Mucosa of descending colon (tissue), 3 donors: ENCODE results near the gene COX4I1. TPM values are rescaled to one million over a fixed set of nuclear protein-coding genes. Genes with fewer than 3 reads are reported as not detected.

Experiments
- ATAC-seq: fragments of 200-7000 bp; cut with Tn5 transposase; one replicate; pipeline ENCODE4 v1.9.1; 2020; ENCODE audit warnings: mild to moderate bottlenecking, moderate library complexity
- DNase-seq, 3 donors: peaks; one replicate each; pipeline ENCODE4 v3.0.0-alpha.2; 2020
- H3K36me3 ChIP-seq: fragments of 200-600 bp; one replicate; pipeline ENCODE4 v1.8.0; 2021; ENCODE audit warnings: low read depth, mild to moderate bottlenecking
- H3K4me1 ChIP-seq: fragments of 200-600 bp; one replicate; pipeline ENCODE4 v1.8.0; 2021; ENCODE audit warnings: low read depth, mild to moderate bottlenecking
- H3K4me3 ChIP-seq: fragments of 200-600 bp; one replicate; pipeline ENCODE4 v1.8.0; 2021; ENCODE audit warnings: mild to moderate bottlenecking
- H3K9me3 ChIP-seq: fragments of 200-600 bp; one replicate; pipeline ENCODE4 v1.8.0; 2021; ENCODE audit warnings: mild to moderate bottlenecking
- intact Hi-C, 2 donors: fragments of 100-400 bp; cut with DNase I in 1 of 2; cut with micrococcal nuclease in 1 of 2; formaldehyde crosslinking; loops; one replicate each; pipeline versions ENCODE4 v1.11.0 to v1.11.1; 2022; cut with DNase I, micrococcal nuclease
- total RNA-seq, 3 donors: library from RNA; stranded (reverse); fragmentation: NEBNext Ultra II Directional in 2 of 3; extraction: Animal tissue kit (Norgen Biotek cat#: 25700) in 2 of 3; gene quantifications; one replicate each; pipeline versions ENCODE4 v1.2.1 to v1.2.4, GENCODE V29; 2021 to 2023
- TF ChIP-seq, protein P1 (sequence below): fragments of 200-600 bp; IDR thresholded peaks from one replicate; pipeline ENCODE4 v1.8.0; 2022; ENCODE audit warnings: antibody characterized with exemption, mild to moderate bottlenecking
- donor health status: DM: no; HTN: no; CAD: no; lungs with moderate emphysema.
- donor health status: DM: no; HTN: no; CAD: no.
- donor health status: DM: no; HTN: yes; CAD: no.

COX4I1 gene
- total RNA-seq, 3 donors from 2014 or later: 793 to 1,140 (median 1,020) TPM

DNA sequence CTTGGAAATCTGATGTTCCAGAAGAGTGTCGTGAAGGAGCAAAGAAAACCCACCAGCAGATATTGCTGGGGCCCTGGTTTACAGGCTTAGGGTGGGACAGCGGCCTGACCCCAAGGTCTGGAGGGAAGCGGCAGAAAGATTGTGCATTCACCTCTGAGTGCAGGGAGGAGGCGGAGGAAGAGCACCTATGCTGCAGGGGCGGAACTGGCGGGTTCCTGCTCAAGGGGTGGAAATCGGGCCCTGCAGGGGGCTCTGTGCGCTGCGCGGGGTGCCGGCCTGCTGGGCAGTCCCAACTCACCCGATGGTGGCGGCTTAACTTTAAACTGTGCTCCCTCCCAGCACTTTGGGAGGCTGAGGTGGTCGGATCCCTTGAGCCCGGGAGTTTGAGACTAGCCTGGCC is 47.5 kb downstream of the COX4I1 start:
- DNase-seq (no peak), ATAC-seq (no peak)
- no peaks in the 10 kb centered on the region for H3K36me3 ChIP-seq
- TF ChIP-seq, protein P1, sequence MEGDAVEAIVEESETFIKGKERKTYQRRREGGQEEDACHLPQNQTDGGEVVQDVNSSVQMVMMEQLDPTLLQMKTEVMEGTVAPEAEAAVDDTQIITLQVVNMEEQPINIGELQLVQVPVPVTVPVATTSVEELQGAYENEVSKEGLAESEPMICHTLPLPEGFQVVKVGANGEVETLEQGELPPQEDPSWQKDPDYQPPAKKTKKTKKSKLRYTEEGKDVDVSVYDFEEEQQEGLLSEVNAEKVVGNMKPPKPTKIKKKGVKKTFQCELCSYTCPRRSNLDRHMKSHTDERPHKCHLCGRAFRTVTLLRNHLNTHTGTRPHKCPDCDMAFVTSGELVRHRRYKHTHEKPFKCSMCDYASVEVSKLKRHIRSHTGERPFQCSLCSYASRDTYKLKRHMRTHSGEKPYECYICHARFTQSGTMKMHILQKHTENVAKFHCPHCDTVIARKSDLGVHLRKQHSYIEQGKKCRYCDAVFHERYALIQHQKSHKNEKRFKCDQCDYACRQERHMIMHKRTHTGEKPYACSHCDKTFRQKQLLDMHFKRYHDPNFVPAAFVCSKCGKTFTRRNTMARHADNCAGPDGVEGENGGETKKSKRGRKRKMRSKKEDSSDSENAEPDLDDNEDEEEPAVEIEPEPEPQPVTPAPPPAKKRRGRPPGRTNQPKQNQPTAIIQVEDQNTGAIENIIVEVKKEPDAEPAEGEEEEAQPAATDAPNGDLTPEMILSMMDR: no peak
- no peaks in the 10 kb centered on the region for H3K9me3 ChIP-seq
- peaks cover 6% of the 10 kb centered on the region for H3K4me1 ChIP-seq
- no peak overlapping the region for H3K4me3 ChIP-seq
- intact Hi-C loops: no loop called here

DNA sequence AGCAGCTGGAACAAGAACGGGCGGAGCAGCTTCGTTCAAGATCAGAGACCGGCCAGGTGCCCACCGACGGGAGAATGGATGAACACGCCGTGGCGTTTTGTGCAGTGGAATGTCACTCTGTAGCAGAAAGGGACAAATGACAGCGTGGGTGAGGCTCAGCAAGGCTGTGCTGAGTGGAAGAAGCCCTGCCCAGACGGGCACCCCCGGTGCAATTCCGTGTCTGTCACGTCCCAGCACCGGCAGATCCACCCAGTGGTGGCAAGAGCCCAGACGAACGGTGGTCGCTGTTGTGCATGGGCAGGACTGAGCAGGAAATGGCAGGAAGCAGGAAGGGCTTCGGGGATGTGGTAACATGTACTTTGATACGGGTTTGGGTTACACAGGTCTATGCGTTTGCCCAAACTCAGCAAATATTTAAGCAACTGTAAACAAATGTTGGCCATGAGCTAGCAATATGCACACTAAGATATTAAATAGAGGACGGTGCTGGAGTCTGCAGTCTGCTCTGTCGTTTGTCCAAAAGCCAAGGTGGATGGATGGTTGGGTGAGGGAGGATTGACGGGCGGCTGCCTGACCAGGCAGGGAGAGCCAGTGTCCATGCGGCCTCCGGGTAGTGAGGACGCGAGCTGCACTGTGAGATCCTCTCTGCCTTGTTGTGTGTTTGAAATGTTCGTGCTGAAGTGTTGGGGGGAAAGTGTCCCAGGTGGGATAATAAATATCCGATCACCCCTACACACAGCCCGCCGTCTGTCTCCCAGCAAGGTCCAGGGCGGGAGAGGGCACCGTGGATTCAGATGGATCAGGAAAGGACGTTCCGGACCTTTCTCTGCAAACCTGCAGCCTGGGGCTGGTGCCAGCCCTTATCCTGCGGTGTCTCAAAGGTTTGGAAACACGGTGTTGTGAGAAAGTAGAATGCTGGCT is 48.4 kb downstream of the COX4I1 start:
- H3K4me3 ChIP-seq: no peak overlapping the region
- peak in 1 of 3 donors; percentile 34 for DNase-seq
- intact Hi-C loops: no loop called here
- H3K9me3 ChIP-seq: no peaks in the 10 kb centered on the region
- TF ChIP-seq, protein P1: no peak
- no peaks in the 10 kb centered on the region for H3K36me3 ChIP-seq
- peaks cover 6% of the 10 kb centered on the region for H3K4me1 ChIP-seq
- peak; percentile 73 for ATAC-seq

DNA sequence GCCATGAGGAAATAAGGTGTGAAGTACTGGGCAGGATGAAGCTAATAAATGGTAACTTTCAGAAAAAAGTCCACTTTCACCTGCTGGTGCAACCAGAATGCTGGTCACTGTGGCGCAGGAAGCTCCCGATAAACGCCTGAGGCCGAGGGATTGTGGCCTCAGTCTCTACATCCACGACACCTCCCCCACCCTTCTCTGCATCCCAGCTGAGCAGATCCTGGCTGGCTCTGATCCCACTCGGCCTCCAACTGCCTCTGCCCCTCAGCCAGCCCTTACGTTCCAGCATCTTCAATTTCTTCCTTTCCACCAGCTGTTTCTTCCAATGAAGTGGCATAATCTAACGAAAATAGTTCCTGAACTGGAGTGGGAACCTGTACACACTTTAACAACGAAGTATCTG is 49.5 kb downstream of the COX4I1 start:
- Histone ChIP-seq H3K4me1 (peaks cover 6% of the 10 kb centered on the region), H3K36me3 (no peaks in the 10 kb centered on the region), H3K9me3 (no peaks in the 10 kb centered on the region), H3K4me3 (no peak overlapping the region)
- ATAC-seq (no peak), DNase-seq (no peak)
- intact Hi-C loops: no loop called here
- TF ChIP-seq, protein P1: no peak

DNA sequence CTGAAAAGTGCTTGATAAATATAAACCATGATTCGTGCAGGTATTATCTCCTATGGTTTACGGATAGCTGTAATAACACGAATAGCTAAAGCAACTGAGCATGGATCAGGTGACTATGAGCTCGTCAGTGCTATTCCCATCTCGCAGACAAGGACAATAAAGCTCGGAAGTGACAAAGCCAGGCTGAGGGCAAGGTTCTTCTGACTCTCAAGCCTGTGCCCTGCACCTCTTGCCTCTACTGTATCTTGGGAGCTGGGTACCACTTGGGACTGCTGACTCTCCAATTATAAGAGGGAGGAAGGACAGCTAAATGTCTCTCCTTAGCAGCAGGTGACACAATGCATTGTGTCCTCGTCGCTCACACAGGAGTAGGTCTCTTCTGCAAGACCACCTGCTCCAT is 49.9 kb downstream of the COX4I1 start:
- peaks cover 6% of the 10 kb centered on the region for H3K4me1 ChIP-seq
- DNase-seq (no peak), ATAC-seq (no peak)
- no peak overlapping the region for H3K4me3 ChIP-seq
- intact Hi-C loops: no loop called here
- H3K36me3 ChIP-seq: no peaks in the 10 kb centered on the region
- no peaks in the 10 kb centered on the region for H3K9me3 ChIP-seq
- TF ChIP-seq, protein P1: no peak

DNA sequence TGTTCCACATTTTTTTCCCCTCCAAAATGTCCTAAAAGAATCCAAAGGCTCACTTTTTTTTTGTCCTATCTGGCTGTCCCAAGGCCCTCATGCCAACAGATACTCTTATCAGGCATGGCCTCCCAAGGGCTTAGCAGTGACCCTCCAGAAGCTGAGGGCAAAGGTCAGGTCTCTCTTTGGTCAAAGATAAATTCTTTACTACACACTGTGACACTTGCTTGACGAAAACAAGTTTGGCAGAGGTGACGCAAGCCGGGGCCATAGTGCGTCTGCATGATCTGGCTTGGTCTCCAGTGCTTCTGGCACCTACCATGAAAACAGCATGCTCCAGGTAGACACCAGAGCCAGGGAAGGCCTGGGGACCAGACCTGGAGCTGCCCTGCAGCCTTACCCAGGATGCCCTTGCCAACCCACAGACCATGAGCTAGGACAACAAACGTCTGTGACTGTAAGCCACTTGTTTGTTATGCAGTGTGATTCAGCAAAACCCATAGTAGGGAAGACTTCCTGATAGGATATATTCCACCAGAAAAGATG is 50.9 kb downstream of the COX4I1 start:
- TF ChIP-seq, protein P1: no peak
- intact Hi-C loops: no loop called here
- Histone ChIP-seq H3K4me1 (no peaks in the 10 kb centered on the region), H3K36me3 (no peaks in the 10 kb centered on the region), H3K4me3 (no peak overlapping the region), H3K9me3 (no peaks in the 10 kb centered on the region)
- ATAC-seq (no peak), DNase-seq (no peak)
